RWPE1 (cell line): ENCODE data around the gene KCNC4.

ENCODE experiments used
- CTCF ChIA-PET: fragments of 350-600 bp; sonication (Branson Sonifier 250); formaldehyde crosslinking; extraction: SDS; loops from one replicate; lab custom pipeline; 2021; lab: Yijun Ruan, JAX
- POLR2A ChIA-PET: fragments of 400-600 bp; formaldehyde crosslinking; extraction: SDS; loops from one replicate; lab custom pipeline; 2020; ENCODE audit warnings: antibody characterized with exemption; ENCODE audit not compliant: low non-redundant PET; lab: Yijun Ruan, JAX
- DNase-seq: peaks from one replicate; pipeline ENCODE4 v3.0.0; 2012; ENCODE audit warnings: low spot score
- H3K27ac ChIP-seq: fragments of 450-650 bp; 2 replicates; pipeline ENCODE4 v1.5.1; 2017
- CTCF ChIP-seq: fragments of 450-650 bp; conservative IDR thresholded peaks from 2 replicates; pipeline ENCODE4 v1.5.1; 2017; ENCODE audit warnings: low read depth, mild to moderate bottlenecking

KCNC4 gene

GRCh38 chr1:110253213-110253612, 43.1 kb downstream of the KCNC4 start:
- POLR2A ChIA-PET = no interaction called here
- CTCF ChIA-PET = no interaction called here

GRCh38 chr1:110254604-110255391, 44.7 kb downstream of the KCNC4 start:
- H3K27ac ChIP-seq = no peak overlapping the region
- CTCF ChIA-PET = no interaction called here
- POLR2A ChIA-PET = no interaction called here
- TF ChIP-seq CTCF = no peak
- no peak for DNase-seq

More at GRCh38 chr1:110253213-110253612, 43.1 kb downstream of the KCNC4 start:
- no peak for DNase-seq
- H3K27ac ChIP-seq = no peak overlapping the region
- TF ChIP-seq CTCF = no peak

GRCh38 chr1:110255392-110255787, 45.3 kb downstream of the KCNC4 start:
- DNase-seq = no peak
- ChIA-PET POLR2A (no interaction called here), CTCF (no interaction called here)
- TF ChIP-seq CTCF = no peak
- H3K27ac ChIP-seq = no peak overlapping the region

GRCh38 chr1:110258734-110259133, 48.6 kb downstream of the KCNC4 start:
- TF ChIP-seq CTCF = no peak
- no peak for DNase-seq
- H3K27ac ChIP-seq = no peak overlapping the region
- ChIA-PET POLR2A (no interaction called here), CTCF (no interaction called here)

- H3K27ac ChIP-seq = no peak overlapping the region
- no peak for TF ChIP-seq CTCF
- ChIA-PET POLR2A (no interaction called here), CTCF (interaction anchor here (0.5 to 0.6 kb wide), 2 partner anchors 21 to 24 kb away, joined by 3 read pairs; no protein-coding TSS in a partner anchor)
- peak; percentile 73 for DNase-seq
These were observed 49.7 kb downstream of the KCNC4 start for GRCh38 chr1:110259770-110260169.
